SU-DHL-6 (cell line): ENCODE measurements around the gene ZMYND8.

Source experiments
- H2AFZ ChIP-seq: fragments of 200-600 bp; sonication (generic); 2 replicates; pipeline ENCODE4 v1.6.1; 2014; ENCODE audit warnings: low read depth, mild to moderate bottlenecking, moderate library complexity, mixed read lengths, antibody characterized with exemption, low read length; ENCODE audit not compliant: severe bottlenecking
- H3F3A ChIP-seq: fragments of 200-600 bp; shearing (Covaris generic); 2 replicates; pipeline ENCODE4 v1.6.0; 2016; ENCODE audit warnings: antibody characterized with exemption, mild to moderate bottlenecking; ENCODE audit not compliant: insufficient read depth
- H3K27ac ChIP-seq: fragments of 200-600 bp; sonication (generic); 2 replicates; pipeline ENCODE4 v1.5.1; 2016; ENCODE audit warnings: low read depth, mild to moderate bottlenecking, low read length, moderate library complexity, mixed read lengths
- H3K27me3 ChIP-seq: fragments of 200-600 bp; sonication (generic), shearing (Covaris generic); 2 replicates; pipeline ENCODE4 v1.6.0; 2014; ENCODE audit warnings: mild to moderate bottlenecking, low read length
- H3K36me3 ChIP-seq: fragments of 200-600 bp; sonication (generic); 2 replicates; pipeline ENCODE4 v1.6.1; 2014; ENCODE audit warnings: mild to moderate bottlenecking, low read length, mixed read lengths
- H3K4me2 ChIP-seq: fragments of 300-600, 200-600 bp; shearing (Covaris generic), sonication (generic); 2 replicates; pipeline ENCODE4 v1.6.0; 2014; ENCODE audit warnings: low read length, low read depth, mild to moderate bottlenecking; ENCODE audit not compliant: poor library complexity, severe bottlenecking
- H3K4me3 ChIP-seq: fragments of 200-600 bp; sonication (generic); 2 replicates; pipeline ENCODE4 v1.5.1; 2014; ENCODE audit warnings: antibody characterized with exemption, low read length, mild to moderate bottlenecking, mixed read lengths; ENCODE audit not compliant: insufficient read depth, poor library complexity, severe bottlenecking
- H3K79me2 ChIP-seq: fragments of 200-600 bp; sonication (generic); 2 replicates; pipeline ENCODE4 v1.6.1; 2014; ENCODE audit warnings: mild to moderate bottlenecking, low read length, moderate library complexity; ENCODE audit not compliant: insufficient read depth
- H3K9ac ChIP-seq: fragments of 200-600 bp; sonication (generic); 2 replicates; pipeline ENCODE4 v1.7.0; 2014; ENCODE audit warnings: mild to moderate bottlenecking, low read length
- H3K9me2 ChIP-seq: fragments of 200-600 bp; sonication (generic); replicated peaks from 2 replicates; pipeline ENCODE4 v1.6.1; 2014; ENCODE audit warnings: low read length; ENCODE audit not compliant: insufficient read depth
- H3K9me3 ChIP-seq: fragments of 200-600 bp; sonication (generic); 2 replicates; pipeline ENCODE4 v1.6.1; 2014; ENCODE audit warnings: low read length, mixed read lengths; ENCODE audit not compliant: insufficient read depth
- H4K20me1 ChIP-seq: fragments of 200-600 bp; sonication (generic); 2 replicates; pipeline ENCODE4 v1.6.1; 2014; ENCODE audit warnings: low read depth, mild to moderate bottlenecking, antibody characterized with exemption, low read length, moderate library complexity, mixed read lengths
- CTCF ChIP-seq: fragments of 200-600 bp; sonication (generic); IDR thresholded peaks from one replicate; pipeline ENCODE4 v1.5.1; 2017; ENCODE audit warnings: antibody characterized with exemption, mild to moderate bottlenecking, low read length, moderate library complexity; ENCODE audit not compliant: insufficient read depth, poor library complexity, severe bottlenecking
- EZH2phosphoT487 ChIP-seq: fragments of 200-600 bp; sonication (generic), shearing (Covaris generic); conservative IDR thresholded peaks from 2 replicates; pipeline ENCODE4 v1.6.1; 2018; ENCODE audit warnings: mild to moderate bottlenecking, antibody characterized with exemption, low read length, moderate library complexity, mixed read lengths

Gene ZMYND8

GRCh38 chr20:47286681-47287080, 69.8 kb downstream of the ZMYND8 start:
- no peak overlapping the region for H3K27ac ChIP-seq
- H3K4me3 ChIP-seq, result no peak overlapping the region
- no peaks in the 10 kb centered on the region for H3F3A ChIP-seq
- H3K27me3 ChIP-seq, result no peaks in the 10 kb centered on the region
- no peaks in the 10 kb centered on the region for H3K79me2 ChIP-seq
- H3K9me2 ChIP-seq, result no peaks in the 10 kb centered on the region
- peaks cover 45% of the 10 kb centered on the region; the same call in 1 of the 2 replicates for H3K36me3 ChIP-seq
- H2AFZ ChIP-seq, result no peak overlapping the region
- no peaks in the 10 kb centered on the region for H3K9me3 ChIP-seq
- H4K20me1 ChIP-seq, result no peaks in the 10 kb centered on the region
- no peak overlapping the region for H3K4me2 ChIP-seq
- H3K9ac ChIP-seq, result no peak overlapping the region
- no peak for TF ChIP-seq EZH2phosphoT487
- no peak for TF ChIP-seq CTCF

DNA sequence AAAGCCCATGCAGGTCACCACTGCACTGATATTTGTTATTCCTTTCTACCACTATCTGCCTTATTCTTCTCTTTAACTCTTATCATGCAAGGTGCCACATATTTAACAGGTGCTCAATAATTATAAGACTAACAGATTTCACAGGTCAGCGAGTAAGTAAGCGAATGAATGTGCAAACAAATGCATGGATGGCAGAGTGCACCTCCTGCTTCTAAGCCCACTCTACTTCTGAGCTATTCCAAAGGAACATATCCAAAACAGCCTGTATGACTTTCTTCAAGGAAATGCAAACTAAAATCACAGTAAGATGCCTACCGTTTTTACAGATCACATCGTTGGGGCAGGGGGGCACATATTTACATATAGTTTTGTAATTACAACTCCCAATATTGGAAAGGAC, 71.3 kb downstream of the ZMYND8 start:
- Histone ChIP-seq H3K27me3 (no peaks in the 10 kb centered on the region), H3K79me2 (no peaks in the 10 kb centered on the region), H3K27ac (no peak overlapping the region), H2AFZ (no peak overlapping the region), H4K20me1 (no peaks in the 10 kb centered on the region), H3K4me3 (no peak overlapping the region), H3K9me3 (no peaks in the 10 kb centered on the region), H3K9me2 (no peaks in the 10 kb centered on the region), H3K9ac (no peak overlapping the region), H3K36me3 (peaks cover 43% of the 10 kb centered on the region), H3F3A (no peaks in the 10 kb centered on the region), H3K4me2 (no peak overlapping the region)
- TF ChIP-seq EZH2phosphoT487 (no peak), CTCF (no peak)

- Histone ChIP-seq H3K27ac (no peak overlapping the region), H3K4me3 (no peak overlapping the region), H3K9me2 (no peaks in the 10 kb centered on the region), H3K9me3 (no peaks in the 10 kb centered on the region), H3F3A (no peaks in the 10 kb centered on the region), H3K9ac (no peak overlapping the region), H3K36me3 (peaks cover 36% of the 10 kb centered on the region), H4K20me1 (no peaks in the 10 kb centered on the region), H3K27me3 (no peaks in the 10 kb centered on the region), H3K79me2 (no peaks in the 10 kb centered on the region), H2AFZ (no peak overlapping the region), H3K4me2 (no peak overlapping the region)
- TF ChIP-seq CTCF (no peak), EZH2phosphoT487 (no peak)
Measured at GRCh38 chr20:47284373-47284772, 72.1 kb downstream of the ZMYND8 start.

DNA sequence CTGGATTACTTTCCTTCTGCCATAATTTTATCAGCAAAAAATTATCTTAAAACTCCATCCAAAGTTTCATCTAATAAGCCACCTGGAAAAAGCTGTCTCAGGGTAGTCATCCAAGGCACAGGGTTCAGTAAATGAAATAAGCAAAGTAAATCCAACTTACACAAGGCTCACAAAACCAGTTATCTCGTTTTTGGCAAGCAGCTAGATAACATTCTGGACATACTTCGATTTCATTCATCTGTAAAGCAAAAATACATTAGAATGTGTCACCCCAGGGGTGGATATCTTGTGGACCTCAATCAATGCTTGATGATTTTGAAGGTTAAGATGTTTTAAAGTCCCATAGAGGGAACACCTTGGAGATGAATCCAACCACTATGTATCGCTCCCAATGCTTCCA, 73.1 kb downstream of the ZMYND8 start:
- H3K9ac ChIP-seq, result no peak overlapping the region
- H2AFZ ChIP-seq, result no peak overlapping the region
- H3K36me3 ChIP-seq, result peaks cover 36% of the 10 kb centered on the region
- H3K9me2 ChIP-seq, result no peaks in the 10 kb centered on the region
- no peaks in the 10 kb centered on the region for H3K79me2 ChIP-seq
- no peak overlapping the region for H3K4me3 ChIP-seq
- TF ChIP-seq EZH2phosphoT487 (no peak), CTCF (no peak)
- H4K20me1 ChIP-seq, result no peaks in the 10 kb centered on the region
- no peaks in the 10 kb centered on the region for H3K9me3 ChIP-seq
- H3F3A ChIP-seq, result no peaks in the 10 kb centered on the region
- H3K27me3 ChIP-seq, result no peaks in the 10 kb centered on the region
- no peak overlapping the region for H3K27ac ChIP-seq
- no peak overlapping the region for H3K4me2 ChIP-seq
